HFFc6 (cell line): ENCODE data around the gene ZW10. TPM values are rescaled to one million over a fixed set of nuclear protein-coding genes. Genes with fewer than 3 reads are reported as not detected.
"Not testable (repeated sequence)": the region's sequence is repeated elsewhere in the genome, so short reads cannot be mapped to it uniquely, and the experiment has no call there.

ENCODE experiments used
- DNase-seq: peaks from one replicate; pipeline ENCODE4 v3.0.0-alpha.2; 2018
- H3K27ac Mint-ChIP-seq: 2 replicates; pipeline ENCODE4 v1.8.0; 2020; ENCODE audit warnings: mild to moderate bottlenecking, mixed read lengths
- H3K27me3 Mint-ChIP-seq: 2 replicates; pipeline ENCODE4 v1.8.0; 2021; ENCODE audit warnings: mild to moderate bottlenecking, moderate library complexity, mixed read lengths; ENCODE audit not compliant: insufficient read depth
- H3K36me3 Mint-ChIP-seq: 2 replicates; pipeline ENCODE4 v1.8.0; 2021; ENCODE audit warnings: low read depth, mixed read lengths
- H3K4me1 Mint-ChIP-seq: 2 replicates; pipeline ENCODE4 v1.8.0; 2020; ENCODE audit warnings: low read depth, mixed read lengths
- H3K4me3 Mint-ChIP-seq: 2 replicates; pipeline ENCODE4 v1.8.0; 2020; ENCODE audit warnings: mild to moderate bottlenecking, moderate library complexity, mixed read lengths
- H3K9me3 Mint-ChIP-seq: 2 replicates; pipeline ENCODE4 v1.8.0; 2020; ENCODE audit warnings: mild to moderate bottlenecking, mixed read lengths
- CTCF ChIP-seq: fragments of 200-600 bp; sonication (generic); IDR thresholded peaks from 2 replicates; pipeline ENCODE4 v1.5.0; 2021; ENCODE audit warnings: antibody characterized with exemption, mild to moderate bottlenecking
- total RNA-seq, 6 experiments: library from RNA; stranded (reverse); fragmentation: NEBNext Ultra II Directional; extraction: Animal tissue kit (Norgen Biotek cat#: 25700); gene quantifications; 2 replicates in 1 of 6; 3 replicates in 5 of 6; pipeline ENCODE4 v1.2.3, GENCODE V29; 2021

The ZW10 gene
- total RNA-seq, 6 experiments from 2014 or later, result 15.8 to 21.2 (median 18.1) TPM

- H3K27me3 Mint-ChIP-seq, result no peaks in the 10 kb centered on the region; the same call in 1 of the 2 replicates
- DNase-seq, result no peak
- TF ChIP-seq CTCF, result no peak
- no peak overlapping the region for H3K4me3 Mint-ChIP-seq
- H3K4me1 Mint-ChIP-seq, result no peaks in the 10 kb centered on the region
- no peaks in the 10 kb centered on the region for H3K9me3 Mint-ChIP-seq
- no peaks in the 10 kb centered on the region for H3K36me3 Mint-ChIP-seq
- no peak overlapping the region for H3K27ac Mint-ChIP-seq
Observed at GRCh38 chr11:113722221-113722620, 51.3 kb downstream of the ZW10 start.

- Mint-ChIP-seq H3K4me1 (no peaks in the 10 kb centered on the region), H3K4me3 (no peak overlapping the region), H3K9me3 (no peaks in the 10 kb centered on the region), H3K27me3 (no peaks in the 10 kb centered on the region; the same call in 1 of the 2 replicates), H3K36me3 (no peaks in the 10 kb centered on the region), H3K27ac (no peak overlapping the region)
- DNase-seq, result no peak
- no peak for TF ChIP-seq CTCF
Observed at GRCh38 chr11:113721462-113722066, 51.9 kb downstream of the ZW10 start.

- not testable (repeated sequence) for H3K27ac Mint-ChIP-seq, H3K27me3 Mint-ChIP-seq, H3K4me3 Mint-ChIP-seq, H3K4me1 Mint-ChIP-seq, DNase-seq, H3K9me3 Mint-ChIP-seq, H3K36me3 Mint-ChIP-seq
Observed at GRCh38 chr11:113720478-113720877, 53.0 kb downstream of the ZW10 start.

- no peaks in the 10 kb centered on the region for H3K36me3 Mint-ChIP-seq
- no peaks in the 10 kb centered on the region; the same call in 1 of the 2 replicates for H3K27me3 Mint-ChIP-seq
- H3K4me3 Mint-ChIP-seq, result no peak overlapping the region
Observed at GRCh38 chr11:113715882-113716625, 57.4 kb downstream of the ZW10 start.

GRCh38 chr11:113715273-113715672 lies 58.2 kb downstream of the ZW10 start:
- Mint-ChIP-seq H3K4me3 (no peak overlapping the region), H3K9me3 (no peaks in the 10 kb centered on the region), H3K27ac (no peak overlapping the region), H3K27me3 (no peaks in the 10 kb centered on the region), H3K36me3 (no peaks in the 10 kb centered on the region), H3K4me1 (no peaks in the 10 kb centered on the region)
- TF ChIP-seq CTCF, result no peak
- DNase-seq, result no peak

More at GRCh38 chr11:113715882-113716625, 57.4 kb downstream of the ZW10 start:
- Mint-ChIP-seq H3K9me3 (no peaks in the 10 kb centered on the region), H3K27ac (no peak overlapping the region), H3K4me1 (no peaks in the 10 kb centered on the region)
- DNase-seq, result no peak
- no peak for TF ChIP-seq CTCF

GRCh38 chr11:113710989-113711388 lies 62.5 kb downstream of the ZW10 start:
- Mint-ChIP-seq H3K36me3 (no peaks in the 10 kb centered on the region), H3K27ac (no peak overlapping the region), H3K4me1 (no peaks in the 10 kb centered on the region), H3K27me3 (no peaks in the 10 kb centered on the region), H3K9me3 (peaks cover 11% of the 10 kb centered on the region), H3K4me3 (no peak overlapping the region)
- TF ChIP-seq CTCF, result no peak
- DNase-seq, result no peak
